HG02571 (cell line): ENCODE measurements around the gene GRAMD1B.

Experiments
- ATAC-seq: cut with Tn5 transposase; IDR thresholded peaks from one replicate; pipeline ENCODE4 v1.9.1; 2021; ENCODE audit warnings: mild to moderate bottlenecking, moderate library complexity; ENCODE audit not compliant: unreplicated experiment

Gene GRAMD1B

GRCh38 chr11:123408619-123409455 lies 21.2 kb upstream of the GRAMD1B start:
- ATAC-seq = no peak

- ATAC-seq = no peak
Observed at GRCh38 chr11:123409456-123410217, 20.4 kb upstream of the GRAMD1B start.

GRCh38 chr11:123410218-123410549 lies 19.9 kb upstream of the GRAMD1B start:
- ATAC-seq = no peak

- ATAC-seq = no peak
Observed at GRCh38 chr11:123413636-123414035, 16.4 kb upstream of the GRAMD1B start.

- ATAC-seq = no peak
Observed at GRCh38 chr11:123416566-123416965, 13.5 kb upstream of the GRAMD1B start.

- no peak for ATAC-seq
Observed at GRCh38 chr11:123418351-123419114, 11.5 kb upstream of the GRAMD1B start.

- ATAC-seq = no peak
Observed at GRCh38 chr11:123419731-123420452, 10.2 kb upstream of the GRAMD1B start.

- no peak for ATAC-seq
Observed at GRCh38 chr11:123421589-123421988, 8.5 kb upstream of the GRAMD1B start.

- ATAC-seq = no peak
Observed at GRCh38 chr11:123425367-123425766, 4.7 kb upstream of the GRAMD1B start.

GRCh38 chr11:123426789-123427188 lies 3.3 kb upstream of the GRAMD1B start:
- ATAC-seq = no peak

GRCh38 chr11:123427405-123427804 lies 2.7 kb upstream of the GRAMD1B start:
- no peak for ATAC-seq

GRCh38 chr11:123428116-123428715 lies 1.9 kb upstream of the GRAMD1B start:
- ATAC-seq = no peak

GRCh38 chr11:123429336-123429735 lies 733 bp upstream of the GRAMD1B start:
- no peak for ATAC-seq

- no peak for ATAC-seq
Observed at GRCh38 chr11:123430721-123431497, 840 bp downstream of the GRAMD1B start.

GRCh38 chr11:123431619-123432018 lies 1.6 kb downstream of the GRAMD1B start:
- ATAC-seq = no peak

- no peak for ATAC-seq
Observed at GRCh38 chr11:123434262-123434661, 4.2 kb downstream of the GRAMD1B start.

GRCh38 chr11:123434911-123435310 lies 4.8 kb downstream of the GRAMD1B start:
- ATAC-seq = no peak

- ATAC-seq = no peak
Observed at GRCh38 chr11:123437236-123437979, 7.3 kb downstream of the GRAMD1B start.

GRCh38 chr11:123438131-123438627 lies 8.1 kb downstream of the GRAMD1B start:
- ATAC-seq = no peak
